ENCODE data around the gene SLAMF9. TPM values are rescaled to one million over a fixed set of nuclear protein-coding genes. Genes with fewer than 3 reads are reported as not detected.
A peak's percentile ranks its signal among the peaks of the same experiment; 100 is the strongest.

The SLAMF9 gene
- total and polyA plus RNA-seq, 2 of the 8 experiments (the other 6 are each of a cell fraction or from before 2014, with no cell fraction given): not detected

- Histone ChIP-seq H2BK120ac (replicated peaks; ENCODE audit: low read depth, low read length) (no peak overlapping the region), H4K20me1 (replicated peaks in 1 of 2; ENCODE audit: control insufficient read depth in 1 of 2, insufficient read depth in 2 of 2, low read length in 2 of 2) (no peaks in the 10 kb centered on the region), H4K5ac (ENCODE audit: insufficient read length, low read depth, low read length) (no peak overlapping the region), H2BK20ac (ENCODE audit: low read length) (no peak overlapping the region), H3K27ac (ENCODE audit: low read depth, low read length) (no peak overlapping the region), H3K79me2 (ENCODE audit: control insufficient read depth in 1 of 2, insufficient read depth in 2 of 2, low read length in 2 of 2) (no peaks in the 10 kb centered on the region), H3K9me3 (ENCODE audit: insufficient read depth in 2 of 2, low read depth in 1 of 2, low read length in 1 of 2) (no peaks in the 10 kb centered on the region), H3K23ac (ENCODE audit: insufficient read length) (no peak overlapping the region), H3K23me2 (ENCODE audit: low read depth, low read length) (no peaks in the 10 kb centered on the region), H3K4me2 (ENCODE audit: insufficient read depth in 1 of 2, low read depth in 2 of 2, low read length in 2 of 2) (no peak overlapping the region), H3K4me3 (ENCODE audit: extremely low read depth in 1 of 4, insufficient read depth in 2 of 4, low read depth in 3 of 4, low read length in 4 of 4) (no peak overlapping the region), H3K56ac (replicated peaks; ENCODE audit: insufficient read length, low read depth, low read length) (no peak overlapping the region), H3K79me1 (ENCODE audit: low read depth, low read length) (no peaks in the 10 kb centered on the region), H3K4ac (replicated peaks; ENCODE audit: insufficient read length, low read depth, low read length) (no peak overlapping the region), H4K8ac (ENCODE audit: extremely low read depth, insufficient read depth, low read length) (no peak overlapping the region), H2AK5ac (ENCODE audit: low read depth, low read length) (no peak overlapping the region), H3K9ac (replicated peaks in 1 of 4; ENCODE audit: extremely low read depth in 1 of 4, low read depth in 3 of 4, low read length in 3 of 4) (no peak overlapping the region), H2BK15ac (ENCODE audit: low read length) (no peak overlapping the region), H3K4me1 (replicated peaks in 1 of 4; ENCODE audit: control insufficient read depth in 3 of 4, insufficient read depth in 4 of 4, low read length in 3 of 4) (no peaks in the 10 kb centered on the region; a peak in 1 of 7 replicates), H3K18ac (ENCODE audit: extremely low read depth, low read length) (no peak overlapping the region), H3K36me3 (ENCODE audit: control insufficient read depth in 2 of 4, insufficient read depth in 4 of 4, low read length in 3 of 4) (no peaks in the 10 kb centered on the region), H3K14ac (ENCODE audit: insufficient read length) (no peak overlapping the region), H4K91ac (replicated peaks; ENCODE audit: insufficient read length, low read length) (no peak overlapping the region), H3K27me3 (replicated peaks in 1 of 4; ENCODE audit: control insufficient read depth in 3 of 4, extremely low read depth in 1 of 4, insufficient read depth in 3 of 4, low read length in 3 of 4) (no peaks in the 10 kb centered on the region), H2AFZ (ENCODE audit: low read length) (0 out of 2 replicates have a peak overlapping the region, but pooled peaks have one; percentile 24), H2BK12ac (ENCODE audit: low read depth, low read length) (no peak overlapping the region), H2BK5ac (ENCODE audit: low read depth, low read length) (no peak overlapping the region)
- WGBS, 2 experiments (ENCODE audit: extremely low coverage in 1 of 2, insufficient coverage in 1 of 2, insufficient read length in 1 of 2, insufficient replicate concordance in 2 of 2, low coverage in 1 of 2, low lambda C conversion rate in 2 of 2, missing lambda C conversion rate in 1 of 2): 83% methylated on average over 3 of the region's 3 CpGs; no CpG with 5 or more reads in 1 of the 2 experiments
- CTCF ChIA-PET (ENCODE audit: partially characterized antibody): interaction anchor here (1.1 to 2.6 kb wide), 6 partner anchors 10 to 83 kb away, joined by 3 to 9 read pairs (median 6); partner anchors contain the start of gene SLAMF9
- TF ChIP-seq KDM4A (IDR thresholded peaks at IDR 0.05; ENCODE audit: low read depth, low read length, severe bottlenecking): no peak
- no peak for TF ChIP-seq EGR1 (IDR thresholded peaks at IDR 0.05; ENCODE audit: borderline replicate concordance, low read depth, low read length)
- TF ChIP-seq MAX (IDR thresholded peaks at IDR 0.05): no peak
- TF ChIP-seq SIRT6 (IDR thresholded peaks at IDR 0.05; ENCODE audit: low read length): no peak
- TF ChIP-seq CREB1 (IDR thresholded peaks at IDR 0.05): no peak
- TF ChIP-seq JUND (IDR thresholded peaks at IDR 0.05; ENCODE audit: low read length): no peak
- DNase-seq (ENCODE audit: low read depth in 1 of 2, low spot score in 2 of 2): no peak
- FAIRE-seq: no peak
- POLR2A ChIA-PET (ENCODE audit: partially characterized antibody): interaction anchor here (1.4 to 1.9 kb wide), 3 partner anchors 11 to 20 kb away, joined by 3 to 5 read pairs (median 3); no protein-coding TSS in a partner anchor
Measured at GRCh38 chr1:159964144-159964543, 10.1 kb upstream of the SLAMF9 start.

Measured in H1 (cell line).